ENCODE data around the gene LGR6.

The LGR6 gene

DNA sequence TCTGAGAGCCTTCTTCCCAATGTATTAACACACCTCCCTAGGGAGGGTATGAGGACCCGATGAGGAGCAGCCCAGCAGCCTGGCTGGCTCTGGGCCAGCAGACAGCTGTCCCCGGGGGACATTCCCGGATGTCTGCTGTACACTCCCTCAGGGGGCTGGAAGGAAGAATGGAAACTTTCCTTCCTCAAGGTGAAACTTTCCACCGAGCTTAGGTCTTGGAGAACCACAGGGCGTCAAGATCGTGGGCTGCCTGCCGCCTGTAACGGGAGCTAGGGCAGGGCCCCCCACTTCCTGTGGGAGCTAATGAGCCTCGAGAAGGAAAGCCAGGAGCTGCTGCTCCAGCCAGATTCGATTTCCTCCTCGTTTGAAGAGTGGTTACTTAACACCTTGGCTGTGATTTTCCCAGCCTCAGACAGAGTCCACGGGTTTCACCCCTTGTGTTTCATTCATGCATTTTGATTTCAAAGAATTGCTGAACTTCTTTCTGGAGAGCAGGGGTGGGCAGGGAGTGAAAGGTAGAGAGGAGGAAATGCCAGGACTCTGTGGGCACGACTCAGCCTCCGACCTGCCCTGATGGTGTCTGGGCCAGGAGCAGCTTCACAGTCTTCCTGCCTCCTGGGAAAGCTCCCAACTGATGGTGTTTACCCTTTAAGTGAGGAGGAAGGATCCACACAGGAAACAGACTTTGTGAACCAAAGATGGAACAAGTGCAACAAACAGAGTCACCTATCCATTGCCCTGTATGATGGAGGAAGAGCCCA is 118.5 kb downstream of the LGR6 start:
- no peak for TF ChIP-seq TAF1 (IDR thresholded peaks at IDR 0.05; ENCODE audit: borderline replicate concordance, insufficient read depth, low read length)
- no peak for TF ChIP-seq POLR2AphosphoS5 (IDR thresholded peaks at IDR 0.05; ENCODE audit: low read depth, low read length)

DNA sequence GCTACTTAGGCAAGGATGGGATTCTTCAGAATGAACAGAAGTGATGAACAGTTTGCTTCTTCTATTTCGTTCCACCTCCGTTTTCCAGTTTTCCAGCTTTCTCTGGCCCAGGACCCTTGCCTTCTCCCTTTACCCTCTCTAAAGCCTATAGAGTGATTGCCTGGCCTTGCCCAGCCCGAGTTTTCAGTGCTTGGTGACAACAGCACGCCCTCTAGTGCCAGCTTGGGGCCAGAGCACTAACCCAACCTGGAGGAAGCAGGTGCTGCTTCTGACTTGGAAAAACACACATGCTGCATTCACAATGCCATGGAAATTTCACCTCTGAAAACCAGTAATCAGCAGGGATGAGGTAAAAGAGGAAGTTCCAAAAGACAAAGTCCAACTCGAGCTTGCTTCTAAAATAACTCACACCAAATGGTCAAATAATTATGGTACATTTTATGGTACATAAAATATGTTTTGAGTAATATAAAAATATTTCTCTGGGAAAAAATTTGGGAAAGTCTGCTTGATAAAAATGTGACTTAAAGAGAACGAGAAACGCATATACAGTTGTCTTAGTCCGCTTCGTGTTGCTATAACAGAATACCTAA is 122.1 kb downstream of the LGR6 start:
- TF ChIP-seq SIN3A (IDR thresholded peaks at IDR 0.05; ENCODE audit: borderline replicate concordance, insufficient read depth, low read length) (no peak), TAF1 (IDR thresholded peaks at IDR 0.05; ENCODE audit: borderline replicate concordance, insufficient read depth, low read length) (no peak), FOXP2 (optimal IDR thresholded peaks at IDR 0.05; ENCODE audit: borderline replicate concordance, extremely low read depth, extremely low read length, insufficient read depth) (no peak), POLR2AphosphoS5 (IDR thresholded peaks at IDR 0.05; ENCODE audit: low read depth, low read length) (no peak)
- TF ChIP-seq, protein P1, sequence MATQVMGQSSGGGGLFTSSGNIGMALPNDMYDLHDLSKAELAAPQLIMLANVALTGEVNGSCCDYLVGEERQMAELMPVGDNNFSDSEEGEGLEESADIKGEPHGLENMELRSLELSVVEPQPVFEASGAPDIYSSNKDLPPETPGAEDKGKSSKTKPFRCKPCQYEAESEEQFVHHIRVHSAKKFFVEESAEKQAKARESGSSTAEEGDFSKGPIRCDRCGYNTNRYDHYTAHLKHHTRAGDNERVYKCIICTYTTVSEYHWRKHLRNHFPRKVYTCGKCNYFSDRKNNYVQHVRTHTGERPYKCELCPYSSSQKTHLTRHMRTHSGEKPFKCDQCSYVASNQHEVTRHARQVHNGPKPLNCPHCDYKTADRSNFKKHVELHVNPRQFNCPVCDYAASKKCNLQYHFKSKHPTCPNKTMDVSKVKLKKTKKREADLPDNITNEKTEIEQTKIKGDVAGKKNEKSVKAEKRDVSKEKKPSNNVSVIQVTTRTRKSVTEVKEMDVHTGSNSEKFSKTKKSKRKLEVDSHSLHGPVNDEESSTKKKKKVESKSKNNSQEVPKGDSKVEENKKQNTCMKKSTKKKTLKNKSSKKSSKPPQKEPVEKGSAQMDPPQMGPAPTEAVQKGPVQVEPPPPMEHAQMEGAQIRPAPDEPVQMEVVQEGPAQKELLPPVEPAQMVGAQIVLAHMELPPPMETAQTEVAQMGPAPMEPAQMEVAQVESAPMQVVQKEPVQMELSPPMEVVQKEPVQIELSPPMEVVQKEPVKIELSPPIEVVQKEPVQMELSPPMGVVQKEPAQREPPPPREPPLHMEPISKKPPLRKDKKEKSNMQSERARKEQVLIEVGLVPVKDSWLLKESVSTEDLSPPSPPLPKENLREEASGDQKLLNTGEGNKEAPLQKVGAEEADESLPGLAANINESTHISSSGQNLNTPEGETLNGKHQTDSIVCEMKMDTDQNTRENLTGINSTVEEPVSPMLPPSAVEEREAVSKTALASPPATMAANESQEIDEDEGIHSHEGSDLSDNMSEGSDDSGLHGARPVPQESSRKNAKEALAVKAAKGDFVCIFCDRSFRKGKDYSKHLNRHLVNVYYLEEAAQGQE (IDR thresholded peaks at IDR 0.05; ENCODE audit: insufficient read depth in 1 of 2, low read depth in 2 of 2, low read length in 2 of 2) = no peak

DNA sequence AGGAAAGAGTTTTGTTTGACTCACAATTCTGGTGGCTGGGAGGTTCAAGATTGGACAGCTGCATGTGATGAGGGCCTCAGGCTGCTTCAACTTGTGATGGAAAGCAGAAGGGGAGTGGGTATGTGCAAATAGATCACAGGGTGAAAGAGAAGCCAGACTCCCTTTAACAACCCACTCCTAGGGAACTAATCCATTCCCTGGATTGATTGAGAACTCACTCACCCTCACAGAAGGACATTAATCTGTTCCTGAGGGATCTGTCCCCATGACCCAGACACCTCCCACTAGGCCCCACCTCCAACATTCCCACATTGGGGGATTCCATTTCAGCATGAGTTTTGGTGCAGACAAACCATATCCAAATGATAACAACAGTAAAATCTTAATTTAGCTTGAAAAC is 122.6 kb downstream of the LGR6 start:
- no peak for TF ChIP-seq POLR2AphosphoS5 (IDR thresholded peaks at IDR 0.05; ENCODE audit: low read depth, low read length)

DNA sequence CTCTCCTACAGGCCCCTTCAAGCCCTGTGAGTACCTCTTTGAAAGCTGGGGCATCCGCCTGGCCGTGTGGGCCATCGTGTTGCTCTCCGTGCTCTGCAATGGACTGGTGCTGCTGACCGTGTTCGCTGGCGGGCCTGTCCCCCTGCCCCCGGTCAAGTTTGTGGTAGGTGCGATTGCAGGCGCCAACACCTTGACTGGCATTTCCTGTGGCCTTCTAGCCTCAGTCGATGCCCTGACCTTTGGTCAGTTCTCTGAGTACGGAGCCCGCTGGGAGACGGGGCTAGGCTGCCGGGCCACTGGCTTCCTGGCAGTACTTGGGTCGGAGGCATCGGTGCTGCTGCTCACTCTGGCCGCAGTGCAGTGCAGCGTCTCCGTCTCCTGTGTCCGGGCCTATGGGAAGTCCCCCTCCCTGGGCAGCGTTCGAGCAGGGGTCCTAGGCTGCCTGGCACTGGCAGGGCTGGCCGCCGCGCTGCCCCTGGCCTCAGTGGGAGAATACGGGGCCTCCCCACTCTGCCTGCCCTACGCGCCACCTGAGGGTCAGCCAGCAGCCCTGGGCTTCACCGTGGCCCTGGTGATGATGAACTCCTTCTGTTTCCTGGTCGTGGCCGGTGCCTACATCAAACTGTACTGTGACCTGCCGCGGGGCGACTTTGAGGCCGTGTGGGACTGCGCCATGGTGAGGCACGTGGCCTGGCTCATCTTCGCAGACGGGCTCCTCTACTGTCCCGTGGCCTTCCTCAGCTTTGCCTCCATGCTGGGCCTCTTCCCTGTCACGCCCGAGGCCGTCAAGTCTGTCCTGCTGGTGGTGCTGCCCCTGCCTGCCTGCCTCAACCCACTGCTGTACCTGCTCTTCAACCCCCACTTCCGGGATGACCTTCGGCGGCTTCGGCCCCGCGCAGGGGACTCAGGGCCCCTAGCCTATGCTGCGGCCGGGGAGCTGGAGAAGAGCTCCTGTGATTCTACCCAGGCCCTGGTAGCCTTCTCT is 124.6 kb downstream of the LGR6 start:
- TF ChIP-seq FOXP2 (optimal IDR thresholded peaks at IDR 0.05; ENCODE audit: borderline replicate concordance, extremely low read depth, extremely low read length, insufficient read depth) (no peak), SIN3A (IDR thresholded peaks at IDR 0.05; ENCODE audit: borderline replicate concordance, insufficient read depth, low read length) (no peak), POLR2AphosphoS5 (IDR thresholded peaks at IDR 0.05; ENCODE audit: low read depth, low read length) (no peak), TAF1 (IDR thresholded peaks at IDR 0.05; ENCODE audit: borderline replicate concordance, insufficient read depth, low read length) (no peak)
- TF ChIP-seq, protein P1 (IDR thresholded peaks at IDR 0.05; ENCODE audit: insufficient read depth in 1 of 2, low read depth in 2 of 2, low read length in 2 of 2) = no peak

DNA sequence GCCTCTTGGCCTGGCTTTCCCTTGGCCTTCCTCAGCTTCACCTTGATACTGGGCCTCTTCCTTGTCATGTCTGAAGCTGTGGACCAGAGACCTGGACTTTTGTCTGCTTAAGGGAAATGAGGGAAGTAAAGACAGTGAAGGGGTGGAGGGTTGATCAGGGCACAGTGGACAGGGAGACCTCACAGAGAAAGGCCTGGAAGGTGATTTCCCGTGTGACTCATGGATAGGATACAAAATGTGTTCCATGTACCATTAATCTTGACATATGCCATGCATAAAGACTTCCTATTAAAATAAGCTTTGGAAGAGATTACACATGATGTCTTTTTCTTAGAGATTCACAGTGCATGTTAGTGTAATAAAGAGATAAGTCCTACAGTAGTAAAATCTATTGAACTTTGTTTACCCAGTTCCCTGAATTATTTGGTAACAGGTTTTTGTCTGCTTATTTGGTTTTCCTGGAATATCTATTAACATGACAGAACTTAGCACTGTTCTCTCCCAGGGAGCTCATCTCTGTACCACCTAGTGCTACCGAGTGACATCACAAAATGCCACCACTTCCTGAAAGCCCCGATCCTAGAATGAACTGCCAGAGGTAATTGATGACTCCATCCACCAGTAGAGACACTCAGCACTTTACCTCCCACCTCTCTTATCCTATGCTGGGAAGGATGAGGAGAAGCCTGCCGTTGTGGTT is 125.9 kb downstream of the LGR6 start:
- no peak for TF ChIP-seq SIN3A (IDR thresholded peaks at IDR 0.05; ENCODE audit: borderline replicate concordance, insufficient read depth, low read length)
- no peak for TF ChIP-seq FOXP2 (optimal IDR thresholded peaks at IDR 0.05; ENCODE audit: borderline replicate concordance, extremely low read depth, extremely low read length, insufficient read depth)
- TF ChIP-seq, protein P1 (IDR thresholded peaks at IDR 0.05; ENCODE audit: insufficient read depth in 1 of 2, low read depth in 2 of 2, low read length in 2 of 2) = no peak
- TF ChIP-seq TAF1 (IDR thresholded peaks at IDR 0.05; ENCODE audit: borderline replicate concordance, insufficient read depth, low read length) = no peak
- no peak for TF ChIP-seq POLR2AphosphoS5 (IDR thresholded peaks at IDR 0.05; ENCODE audit: low read depth, low read length)

All from PFSK-1 (cell line).